Measurements from ENCODE around the gene SMCO3. TPM values are rescaled to one million over a fixed set of nuclear protein-coding genes. Genes with fewer than 3 reads are reported as not detected.

SMCO3 gene
- total RNA-seq, 1 experiment from 2014 or later, result not detected

GRCh38 chr12:14769969-14770495 is 44.0 kb downstream of the SMCO3 start:
- Histone ChIP-seq H3K79me2 (ENCODE audit: low read length) (peaks cover 37% of the 10 kb centered on the region), H3K4me1 (ENCODE audit: insufficient read depth, low read length) (peaks cover 22% of the 10 kb centered on the region), H2AFZ (ENCODE audit: low read length) (peak overlapping the region; percentile 63), H3K9me3 (ENCODE audit: low read length) (no peaks in the 10 kb centered on the region), H3F3A (ENCODE audit: low read length, unreplicated experiment) (no peaks in the 10 kb centered on the region), H3K9ac (ENCODE audit: low read length) (peak overlapping the region; percentile 84), H3K4me2 (ENCODE audit: low read length) (peak overlapping the region; percentile 95), H3K9me2 (replicated peaks; ENCODE audit: low read length) (no peaks in the 10 kb centered on the region), H4K20me1 (ENCODE audit: low read length) (no peaks in the 10 kb centered on the region; the same call in 1 of the 2 replicates), H3K27me3 (ENCODE audit: low read length) (no peaks in the 10 kb centered on the region), H3K36me3 (ENCODE audit: low read depth, low read length) (no peaks in the 10 kb centered on the region), H3K27ac (ENCODE audit: low read length) (peak overlapping the region; percentile 74), H3K4me3 (ENCODE audit: low read length) (peak overlapping the region; percentile 97)
- ChIA-PET CTCF (no interaction called here), POLR2A (ENCODE audit: unreplicated experiment) (no interaction called here)
- TF ChIP-seq CTCF (conservative IDR thresholded peaks at IDR 0.05; ENCODE audit: low read depth, low read length) (peak; percentile 67), EZH2 (IDR thresholded peaks at IDR 0.05; ENCODE audit: low read length, unreplicated experiment) (no peak), EZH2phosphoT487 (IDR thresholded peaks at IDR 0.05; ENCODE audit: borderline replicate concordance, low read length) (no peak)
- ATAC-seq, result peak; percentile 33
- DNase-seq, result peak; percentile 70
- BruUV-seq (replicated peaks), result no TSS peak
- intact Hi-C loops (cut with micrococcal nuclease), result loop anchor here (2.0 kb wide), 1 partner anchor 47 kb away; no protein-coding TSS in a partner anchor

GRCh38 chr12:14769466-14769968 is 44.5 kb downstream of the SMCO3 start:
- Histone ChIP-seq H3K4me3 (ENCODE audit: low read length) (peak overlapping the region; percentile 97), H3K9me3 (ENCODE audit: low read length) (no peaks in the 10 kb centered on the region), H3K4me2 (ENCODE audit: low read length) (peak overlapping the region; percentile 95), H3F3A (ENCODE audit: low read length, unreplicated experiment) (no peaks in the 10 kb centered on the region), H4K20me1 (ENCODE audit: low read length) (no peaks in the 10 kb centered on the region; the same call in 1 of the 2 replicates), H3K27me3 (ENCODE audit: low read length) (no peaks in the 10 kb centered on the region), H2AFZ (ENCODE audit: low read length) (peak overlapping the region; percentile 63; the same call in 1 of the 2 replicates), H3K27ac (ENCODE audit: low read length) (peak overlapping the region; percentile 74), H3K9me2 (replicated peaks; ENCODE audit: low read length) (no peaks in the 10 kb centered on the region), H3K9ac (ENCODE audit: low read length) (peak overlapping the region; percentile 84), H3K36me3 (ENCODE audit: low read depth, low read length) (no peaks in the 10 kb centered on the region), H3K79me2 (ENCODE audit: low read length) (peaks cover 32% of the 10 kb centered on the region), H3K4me1 (ENCODE audit: insufficient read depth, low read length) (peaks cover 22% of the 10 kb centered on the region)
- ChIA-PET POLR2A (ENCODE audit: unreplicated experiment) (no interaction called here), CTCF (interaction anchor here (0.6 kb wide), 1 partner anchor 64 kb away, joined by 3 read pairs; no protein-coding TSS in a partner anchor)
- DNase-seq, result no peak
- intact Hi-C loops (cut with micrococcal nuclease), result no loop called here
- TF ChIP-seq EZH2 (IDR thresholded peaks at IDR 0.05; ENCODE audit: low read length, unreplicated experiment) (no peak), EZH2phosphoT487 (IDR thresholded peaks at IDR 0.05; ENCODE audit: borderline replicate concordance, low read length) (no peak), CTCF (conservative IDR thresholded peaks at IDR 0.05; ENCODE audit: low read depth, low read length) (no peak)
- ATAC-seq, result no peak
- BruUV-seq (replicated peaks), result no TSS peak

GRCh38 chr12:14768823-14769405 is 45.1 kb downstream of the SMCO3 start:
- peak overlapping the region; percentile 95 for H3K4me2 ChIP-seq (ENCODE audit: low read length)
- BruUV-seq (replicated peaks), result no TSS peak
- H4K20me1 ChIP-seq (ENCODE audit: low read length), result no peaks in the 10 kb centered on the region; the same call in 1 of the 2 replicates
- ChIA-PET POLR2A (ENCODE audit: unreplicated experiment) (no interaction called here), CTCF (interaction anchor here (0.6 kb wide), 2 partner anchors 9 to 64 kb away, joined by 3 read pairs; no protein-coding TSS in a partner anchor)
- peaks cover 29% of the 10 kb centered on the region for H3K79me2 ChIP-seq (ENCODE audit: low read length)
- H3K9me3 ChIP-seq (ENCODE audit: low read length), result no peaks in the 10 kb centered on the region
- no peak for TF ChIP-seq EZH2 (IDR thresholded peaks at IDR 0.05; ENCODE audit: low read length, unreplicated experiment)
- no peak for TF ChIP-seq CTCF (conservative IDR thresholded peaks at IDR 0.05; ENCODE audit: low read depth, low read length)
- no peak for TF ChIP-seq EZH2phosphoT487 (IDR thresholded peaks at IDR 0.05; ENCODE audit: borderline replicate concordance, low read length)
- no peak overlapping the region for H3K27ac ChIP-seq (ENCODE audit: low read length)
- H2AFZ ChIP-seq (ENCODE audit: low read length), result peak overlapping the region; percentile 63; the same call in 1 of the 2 replicates
- H3K4me1 ChIP-seq (ENCODE audit: insufficient read depth, low read length), result peaks cover 22% of the 10 kb centered on the region
- intact Hi-C loops (cut with micrococcal nuclease), result no loop called here
- H3F3A ChIP-seq (ENCODE audit: low read length, unreplicated experiment), result no peaks in the 10 kb centered on the region
- H3K9ac ChIP-seq (ENCODE audit: low read length), result peak overlapping the region; percentile 84
- peak overlapping the region; percentile 97 for H3K4me3 ChIP-seq (ENCODE audit: low read length)
- H3K36me3 ChIP-seq (ENCODE audit: low read depth, low read length), result no peaks in the 10 kb centered on the region
- no peaks in the 10 kb centered on the region for H3K27me3 ChIP-seq (ENCODE audit: low read length)
- DNase-seq, result peak; percentile 10
- H3K9me2 ChIP-seq (replicated peaks; ENCODE audit: low read length), result no peaks in the 10 kb centered on the region
- no peak for ATAC-seq
